Fibroblast of skin of right quadriceps (primary cell): ENCODE results near the gene FAM200B.
A peak's percentile ranks its signal among the peaks of the same experiment; 100 is the strongest.

Experiments used
- DNase-seq: peaks from one replicate; pipeline ENCODE4 v3.0.0-alpha.2; 2013

Gene FAM200B

DNA sequence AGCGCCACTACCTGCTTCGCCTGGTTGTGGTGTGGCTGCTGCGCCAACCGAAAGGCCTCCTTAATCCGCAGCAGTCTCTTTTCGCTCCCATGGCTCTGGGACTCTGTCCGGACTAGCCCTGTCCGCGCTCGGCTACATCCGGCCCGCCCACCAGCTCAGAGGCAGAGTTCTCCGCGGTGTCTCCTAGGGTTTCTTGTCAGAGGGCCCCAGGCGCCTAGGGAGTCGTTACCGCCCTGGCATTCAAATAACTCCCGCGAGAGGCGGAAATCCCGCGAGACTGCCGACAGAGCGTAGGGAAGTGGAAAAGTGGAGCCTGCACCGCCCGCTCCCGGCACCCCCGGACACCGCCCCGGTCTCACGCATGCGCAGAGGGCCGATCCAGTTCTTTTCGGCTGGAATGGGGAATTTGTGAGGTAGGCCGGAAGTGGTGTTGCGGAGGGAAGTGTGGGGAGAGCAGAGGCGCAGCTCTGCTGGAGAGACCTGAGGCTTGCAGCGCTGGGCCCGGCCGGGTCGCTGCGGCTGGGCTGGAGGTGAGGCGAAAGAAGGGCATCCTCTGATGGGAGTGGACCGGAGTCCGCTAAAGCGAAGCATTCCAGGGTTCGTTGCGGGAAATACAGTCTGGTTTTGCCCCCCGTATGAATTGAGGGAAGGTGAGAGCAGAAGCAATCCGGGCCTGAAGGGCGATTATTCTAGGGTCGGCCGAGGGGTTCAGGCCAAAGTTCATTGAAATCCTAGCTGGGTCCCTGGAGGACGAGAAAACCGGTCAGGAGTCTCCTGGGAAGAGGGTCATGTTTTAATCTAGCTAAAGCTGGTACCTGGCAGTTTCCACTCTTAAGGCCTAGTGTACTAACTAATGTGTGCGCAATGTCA, at the start of gene FAM200B:
FAM200B (plus strand) TSS at position 456 of the 870 bp plus-strand sequence. CDS start 5,151 bp downstream, outside the sequence.
- peak; percentile 99 for DNase-seq

DNA sequence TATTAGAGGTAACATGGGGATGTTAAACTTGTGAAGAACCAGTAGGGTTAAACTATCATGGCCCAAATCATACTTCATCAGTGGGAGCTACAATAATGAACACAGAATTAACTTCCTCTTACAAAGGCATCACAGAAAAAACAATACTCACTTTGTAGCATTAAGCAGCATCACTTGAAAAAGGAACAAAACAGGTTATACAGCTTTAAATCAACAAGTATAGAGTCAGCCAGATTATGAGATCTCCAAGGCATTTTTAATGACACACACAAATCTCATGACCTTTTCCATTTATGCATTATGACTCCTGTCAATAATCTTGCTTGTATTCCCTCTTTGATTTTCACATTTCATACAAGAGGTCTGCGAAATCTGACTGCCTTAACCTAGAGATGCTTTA, 44.8 kb upstream of the FAM200B start:
- DNase-seq = no peak

- DNase-seq = no peak
Measured at GRCh38 chr4:15638418-15638817, 43.2 kb upstream of the FAM200B start.

DNA sequence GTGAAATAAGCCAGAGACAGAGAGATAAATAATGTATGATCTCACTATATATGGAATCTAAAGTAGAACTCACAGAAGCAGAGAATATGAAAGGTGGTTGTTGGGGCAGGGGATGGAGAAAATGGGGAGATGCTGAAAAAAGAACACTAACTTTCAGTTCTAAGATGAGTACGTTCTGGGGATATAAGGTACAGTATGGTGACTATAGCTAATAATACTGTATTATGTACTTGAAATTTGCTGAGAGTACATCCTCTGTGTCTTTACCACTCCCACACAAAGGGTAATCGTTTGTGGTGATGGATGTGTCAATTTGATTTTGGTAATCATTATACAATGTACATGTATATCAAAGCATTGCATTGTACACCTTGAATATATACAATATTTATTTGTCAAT, 33.0 kb upstream of the FAM200B start:
- DNase-seq = no peak

DNA sequence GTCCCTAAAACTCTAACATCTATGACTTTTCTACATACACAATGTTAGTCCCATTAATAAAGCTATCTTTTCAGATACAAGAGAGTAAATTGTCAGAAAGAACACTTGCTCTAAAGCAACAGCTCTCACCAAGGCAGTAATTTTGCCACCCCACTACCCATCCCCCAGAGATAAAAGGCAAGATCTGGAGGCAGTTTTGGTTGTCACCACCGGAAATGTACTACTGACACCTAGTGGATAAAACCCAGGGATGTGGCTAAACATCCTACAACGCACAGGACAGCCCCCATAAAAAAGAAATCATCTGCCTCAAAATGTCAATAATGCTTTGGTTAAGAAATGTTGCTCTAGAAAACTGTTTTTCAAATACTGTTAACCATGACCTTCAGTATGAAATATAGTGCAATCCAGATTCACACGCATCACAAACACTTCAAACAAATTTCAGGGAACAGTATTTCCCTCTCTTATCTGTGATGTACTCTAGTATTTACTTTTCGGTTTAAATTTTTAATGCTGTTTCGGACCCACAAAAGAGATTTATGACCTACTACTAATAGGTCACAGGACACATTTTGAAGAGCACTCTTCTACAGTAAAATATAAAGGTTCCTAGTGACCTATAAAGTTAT, 31.6 kb upstream of the FAM200B start:
- peak; percentile 60 for DNase-seq

GRCh38 chr4:15651676-15652075, 30.0 kb upstream of the FAM200B start:
- no peak for DNase-seq

DNA sequence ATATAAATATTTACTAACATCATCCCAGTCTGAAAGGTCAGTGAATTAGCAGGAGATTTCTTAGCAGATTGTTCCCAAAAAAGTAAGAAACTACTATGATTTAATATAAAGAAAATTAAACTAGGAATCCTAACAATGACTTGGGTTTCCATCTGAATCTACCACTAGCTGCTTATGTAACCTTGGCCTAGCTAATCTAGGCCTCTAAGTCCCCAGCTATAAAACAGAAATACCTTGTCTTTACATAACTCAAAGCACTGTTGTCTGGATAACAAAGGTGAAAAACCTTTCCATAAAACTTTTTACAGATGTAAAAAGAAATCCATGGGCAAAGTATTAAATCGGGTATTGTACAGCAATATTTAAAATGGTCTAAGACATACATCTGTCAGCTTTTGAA, 29.4 kb upstream of the FAM200B start:
- no peak for DNase-seq

GRCh38 chr4:15652841-15653240, 28.8 kb upstream of the FAM200B start:
- DNase-seq = no peak

- no peak for DNase-seq
Measured at GRCh38 chr4:15653420-15653819, 28.2 kb upstream of the FAM200B start.

GRCh38 chr4:15653864-15654592, 27.6 kb upstream of the FAM200B start:
- peak; percentile 60 for DNase-seq

GRCh38 chr4:15654593-15655222, 26.9 kb upstream of the FAM200B start:
- peak; percentile 41 for DNase-seq

DNA sequence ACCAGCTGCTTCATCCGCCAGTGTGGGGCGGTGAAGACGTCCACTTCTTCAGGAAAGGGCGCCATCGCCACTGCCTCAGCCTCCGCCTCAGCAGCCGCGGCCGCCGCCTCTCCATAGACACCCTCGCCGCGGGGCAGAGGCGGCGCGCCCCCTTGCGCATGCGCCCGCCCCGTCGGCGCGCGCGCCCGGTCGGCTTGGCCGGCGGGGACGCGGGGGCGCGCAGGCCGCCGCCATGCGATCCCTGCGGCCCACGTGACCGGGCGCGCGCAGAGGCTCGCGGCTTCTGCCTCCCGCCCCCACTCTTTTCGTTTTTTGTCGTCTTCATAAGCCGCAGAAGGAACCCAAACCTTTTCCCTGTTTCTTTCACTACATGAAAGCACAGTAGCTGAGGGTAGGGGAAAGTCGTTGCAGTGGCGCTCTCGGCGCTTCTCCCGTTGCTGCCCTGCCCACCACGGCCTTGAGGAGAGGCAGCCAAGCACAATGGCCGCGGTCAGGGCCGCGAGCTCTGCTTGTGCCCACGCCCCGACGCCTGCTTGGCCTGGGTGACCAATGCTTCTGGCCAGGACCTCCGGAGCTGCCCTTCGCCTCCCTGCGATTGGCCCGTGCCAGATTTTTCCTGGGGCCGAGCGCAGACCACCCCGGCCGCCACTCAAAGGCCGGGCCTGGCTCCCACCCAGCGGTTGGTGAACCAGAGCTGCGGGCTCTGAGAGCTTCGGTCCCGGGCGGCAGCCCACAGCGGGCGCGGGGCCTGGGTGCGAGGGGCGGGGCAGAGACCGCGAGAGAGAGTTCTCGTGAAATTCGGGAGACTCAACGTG, 26.2 kb upstream of the FAM200B start, which contains the start of gene FBXL5:
FBXL5 (minus strand) TSS at position 135 of the 815 bp plus-strand sequence; CDS start at position 65, 70 bp downstream.
- peak; percentile 90 for DNase-seq

DNA sequence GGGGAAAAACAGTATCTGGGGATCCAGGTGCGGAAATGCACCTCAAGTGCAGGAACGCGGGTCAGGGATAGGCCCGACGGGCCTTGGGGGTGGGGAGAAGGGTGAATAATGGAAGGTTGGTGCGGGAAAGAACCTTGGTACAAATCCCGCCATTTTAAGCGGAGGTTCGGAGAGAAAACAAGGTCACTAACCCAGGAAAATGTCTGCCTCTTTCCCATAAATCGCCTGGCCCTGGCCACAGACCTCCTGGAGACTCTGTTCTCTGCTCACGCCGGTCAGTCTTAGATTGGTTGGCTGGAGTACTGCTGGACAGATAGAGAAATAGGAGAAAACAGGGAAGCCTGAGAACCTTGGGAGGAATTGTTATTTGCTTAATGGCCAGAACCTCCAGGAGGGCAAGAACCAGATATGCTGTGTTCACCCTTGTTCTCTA, 25.6 kb upstream of the FAM200B start:
- DNase-seq = no peak

DNA sequence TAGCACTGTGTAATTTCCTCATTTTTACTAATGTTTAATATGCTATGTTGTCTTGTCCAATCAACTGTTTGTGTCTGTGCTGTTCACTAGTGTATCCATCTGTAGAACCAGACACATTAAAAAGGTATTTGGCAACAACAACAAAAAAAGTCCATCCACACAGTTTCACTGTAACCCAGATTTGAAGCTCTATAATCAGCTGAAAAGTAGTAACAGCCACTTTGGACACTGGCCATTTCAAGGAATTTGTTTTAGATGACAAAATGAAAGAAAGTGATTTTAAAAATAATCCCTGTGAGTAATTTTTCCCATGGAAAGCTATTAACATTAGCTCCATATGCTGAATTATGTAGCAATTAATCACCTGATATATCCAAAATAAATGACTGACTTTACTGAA, 24.3 kb upstream of the FAM200B start:
- no peak for DNase-seq

GRCh38 chr4:15658136-15658770, 23.4 kb upstream of the FAM200B start:
- DNase-seq = no peak

- DNase-seq = no peak
Measured at GRCh38 chr4:15658781-15659180, 22.8 kb upstream of the FAM200B start.

- peak; percentile 66 for DNase-seq
Measured at GRCh38 chr4:15659768-15660570, 21.7 kb upstream of the FAM200B start.

- DNase-seq = no peak
Measured at GRCh38 chr4:15665753-15666365, 15.8 kb upstream of the FAM200B start.

- no peak for DNase-seq
Measured at GRCh38 chr4:15667006-15667405, 14.6 kb upstream of the FAM200B start.
